GM12878 (cell line): ENCODE results near the gene CACNG3.

Experiments used
- BMI1 ChIP-seq: fragments of 450-650 bp; IDR thresholded peaks from 2 replicates; pipeline ENCODE4 v1.6.1; 2016; ENCODE audit warnings: mild to moderate bottlenecking, moderate library complexity, borderline replicate concordance
- EP300 ChIP-seq, 2 experiments: fragments of 150-350 bp in 1 of 2; IDR thresholded peaks; 2 replicates each; pipeline ENCODE4 v1.6.1; 2011 to 2012; ENCODE audit warnings: low read depth in 2 of 2, low read length in 2 of 2, borderline replicate concordance in 1 of 2, improper control_type of control experiment in 1 of 2, inconsistent platforms in 1 of 2; ENCODE audit not compliant: control insufficient read depth in 1 of 2
- PKNOX1 ChIP-seq: fragments of 450-650 bp; IDR thresholded peaks from 2 replicates; pipeline ENCODE4 v1.6.1; 2016; ENCODE audit warnings: mild to moderate bottlenecking
- TARDBP ChIP-seq: IDR thresholded peaks from 2 replicates; pipeline ENCODE4 v1.6.1; 2016; ENCODE audit warnings: borderline replicate concordance
- TF ChIP-seq, protein P1 (sequence below), 3 experiments: IDR thresholded peaks in 2 of 3; conservative IDR thresholded peaks in 1 of 3; 2 replicates each; pipeline ENCODE4 v1.5.1; 2011; ENCODE audit warnings: low read depth in 3 of 3, low read length in 3 of 3, mild to moderate bottlenecking in 3 of 3, control low read depth in 2 of 3, moderate library complexity in 2 of 3, inconsistent platforms in 1 of 3, mixed read lengths in 1 of 3; ENCODE audit not compliant: control insufficient read depth in 2 of 3, insufficient read depth in 1 of 3; ENCODE audit errors: extremely low read depth in 1 of 3

- TF ChIP-seq EP300 (IDR thresholded peaks at IDR 0.05; ENCODE audit: borderline replicate concordance in 1 of 2, control insufficient read depth in 1 of 2, low read depth in 2 of 2, low read length in 2 of 2) (no peak), PKNOX1 (no peak), TARDBP (no peak), BMI1 (no peak)
- TF ChIP-seq, protein P1, sequence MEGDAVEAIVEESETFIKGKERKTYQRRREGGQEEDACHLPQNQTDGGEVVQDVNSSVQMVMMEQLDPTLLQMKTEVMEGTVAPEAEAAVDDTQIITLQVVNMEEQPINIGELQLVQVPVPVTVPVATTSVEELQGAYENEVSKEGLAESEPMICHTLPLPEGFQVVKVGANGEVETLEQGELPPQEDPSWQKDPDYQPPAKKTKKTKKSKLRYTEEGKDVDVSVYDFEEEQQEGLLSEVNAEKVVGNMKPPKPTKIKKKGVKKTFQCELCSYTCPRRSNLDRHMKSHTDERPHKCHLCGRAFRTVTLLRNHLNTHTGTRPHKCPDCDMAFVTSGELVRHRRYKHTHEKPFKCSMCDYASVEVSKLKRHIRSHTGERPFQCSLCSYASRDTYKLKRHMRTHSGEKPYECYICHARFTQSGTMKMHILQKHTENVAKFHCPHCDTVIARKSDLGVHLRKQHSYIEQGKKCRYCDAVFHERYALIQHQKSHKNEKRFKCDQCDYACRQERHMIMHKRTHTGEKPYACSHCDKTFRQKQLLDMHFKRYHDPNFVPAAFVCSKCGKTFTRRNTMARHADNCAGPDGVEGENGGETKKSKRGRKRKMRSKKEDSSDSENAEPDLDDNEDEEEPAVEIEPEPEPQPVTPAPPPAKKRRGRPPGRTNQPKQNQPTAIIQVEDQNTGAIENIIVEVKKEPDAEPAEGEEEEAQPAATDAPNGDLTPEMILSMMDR (IDR thresholded peaks at IDR 0.05 in 2 of 3, conservative IDR thresholded peaks at IDR 0.05 in 1 of 3; ENCODE audit: control insufficient read depth in 2 of 3, extremely low read depth in 1 of 3, insufficient read depth in 1 of 3, low read depth in 3 of 3, low read length in 3 of 3) = no peak
Measured at GRCh38 chr16:24228514-24228913, 27.6 kb upstream of the CACNG3 start.
